GM13976 (cell line): ENCODE measurements around the gene CAPNS1.
"Not testable (repeated sequence)": the region's sequence is repeated elsewhere in the genome, so short reads cannot be mapped to it uniquely, and the experiment has no call there.

Experiments
- DNase-seq: peaks from one replicate; pipeline ENCODE4 v3.0.0; 2012; ENCODE audit warnings: low spot score
- CTCF ChIP-seq: IDR thresholded peaks from 2 replicates; pipeline ENCODE4 v1.5.1; 2012; ENCODE audit warnings: borderline replicate concordance, mild to moderate bottlenecking; ENCODE audit not compliant: insufficient read depth; ENCODE audit errors: extremely low read depth, missing control alignments, control extremely low read depth
- in situ Hi-C: fragments of 300-500 bp; cut with MboI; formaldehyde crosslinking; loops from one replicate; pipeline ENCODE4 v1.12.0; 2022; ENCODE audit warnings: low sequenced_read_pairs, mixed read lengths, inconsistent platforms; ENCODE audit not compliant: unreplicated experiment

The CAPNS1 gene

GRCh38 chr19:36182612-36183244 lies 42.9 kb downstream of the CAPNS1 start:
- TF ChIP-seq CTCF = no peak
- in situ Hi-C loops = no loop called here
- DNase-seq = no peak

- DNase-seq = no peak
Observed at GRCh38 chr19:36183245-36183628, 43.4 kb downstream of the CAPNS1 start.

GRCh38 chr19:36186722-36187121 lies 46.9 kb downstream of the CAPNS1 start:
- in situ Hi-C loops, DNase-seq: not testable (repeated sequence)

More at GRCh38 chr19:36183245-36183628, 43.4 kb downstream of the CAPNS1 start:
- in situ Hi-C loops = no loop called here
- TF ChIP-seq CTCF = no peak

- no peak for DNase-seq
- in situ Hi-C loops = no loop called here
- no peak for TF ChIP-seq CTCF
Observed at GRCh38 chr19:36196249-36196648, 56.4 kb downstream of the CAPNS1 start.

GRCh38 chr19:36198119-36198518 lies 58.3 kb downstream of the CAPNS1 start:
- DNase-seq = no peak
- in situ Hi-C loops = no loop called here
- no peak for TF ChIP-seq CTCF
